CD4-positive, alpha-beta T cell (primary cell): Measurements from ENCODE around the gene PXK. TPM values are rescaled to one million over a fixed set of nuclear protein-coding genes. Genes with fewer than 3 reads are reported as not detected.

ENCODE experiments used
- ATAC-seq: fragments of 200-7000 bp; cut with Tn5 transposase; one replicate; pipeline ENCODE4 v1.10.0; 2022; ENCODE audit warnings: mild to moderate bottlenecking; ENCODE audit not compliant: poor library complexity
- CTCF ChIA-PET: fragments of 350-600 bp; sonication (Branson Sonifier 250); formaldehyde crosslinking; loops from one replicate; lab custom pipeline; 2021; ENCODE audit warnings: antibody characterized with exemption, inconsistent platforms; lab: Charles Lee
- POLR2A ChIA-PET: fragments of 350-600 bp; sonication (Branson Sonifier 250); formaldehyde crosslinking; loops from one replicate; lab custom pipeline; 2021; ENCODE audit warnings: antibody characterized with exemption, inconsistent platforms; lab: Charles Lee
- DNase-seq, 14 experiments: peaks; one replicate each; pipeline ENCODE4 v3.0.0-alpha.2; 2013 to 2020; ENCODE audit warnings: mixed read lengths in 2 of 14
- H3K27ac ChIP-seq, 2 donors: one replicate each; pipeline versions ENCODE4 v1.5.1 to v1.7.0; 2013; ENCODE audit warnings: low read length in 2 of 2, low read depth in 1 of 2, mild to moderate bottlenecking in 1 of 2
- H3K27me3 ChIP-seq, 2 experiments: 1 replicate in 1 of 2; 2 replicates in 1 of 2; pipeline versions ENCODE4 v1.6.1 to v1.7.0; 2013; ENCODE audit warnings: low read length in 2 of 2, control low read depth in 1 of 2, mild to moderate bottlenecking in 1 of 2, moderate library complexity in 1 of 2; ENCODE audit not compliant: insufficient read depth in 2 of 2, control insufficient read depth in 1 of 2
- H3K36me3 ChIP-seq: one replicate; pipeline ENCODE4 v1.6.1; 2013; ENCODE audit warnings: low read length, control low read depth; ENCODE audit not compliant: insufficient read depth
- H3K4me1 ChIP-seq: one replicate; pipeline ENCODE4 v1.6.1; 2013; ENCODE audit warnings: low read length, control low read depth; ENCODE audit not compliant: insufficient read depth
- H3K4me3 ChIP-seq: one replicate; pipeline ENCODE4 v1.5.1; 2013; ENCODE audit warnings: mild to moderate bottlenecking, low read length, moderate library complexity
- H3K9me3 ChIP-seq, 2 experiments: 1 replicate in 1 of 2; 2 replicates in 1 of 2; pipeline versions ENCODE4 v1.6.1 to v1.7.0; 2013; ENCODE audit warnings: low read length in 2 of 2, mild to moderate bottlenecking in 2 of 2, control low read depth in 1 of 2, moderate library complexity in 1 of 2; ENCODE audit not compliant: control insufficient read depth in 1 of 2, insufficient read depth in 1 of 2
- H3K27ac Mint-ChIP-seq: one replicate; pipeline ENCODE4 v1.8.0; 2020; ENCODE audit warnings: mixed read lengths
- H3K27me3 Mint-ChIP-seq: one replicate; pipeline ENCODE4 v1.8.0; 2021; ENCODE audit warnings: mixed read lengths
- H3K36me3 Mint-ChIP-seq: one replicate; pipeline ENCODE4 v1.8.0; 2021; ENCODE audit warnings: low read depth, mixed read lengths
- H3K4me1 Mint-ChIP-seq: one replicate; pipeline ENCODE4 v1.8.0; 2021; ENCODE audit warnings: low read depth, mixed read lengths
- H3K4me3 Mint-ChIP-seq: one replicate; pipeline ENCODE4 v1.8.0; 2020; ENCODE audit warnings: mild to moderate bottlenecking, mixed read lengths
- H3K9me3 Mint-ChIP-seq: one replicate; pipeline ENCODE4 v1.8.0; 2020; ENCODE audit warnings: mixed read lengths
- CTCF ChIP-seq: fragments of 200-600 bp; IDR thresholded peaks from one replicate; pipeline ENCODE4 v1.8.0; 2022; ENCODE audit warnings: antibody characterized with exemption, mild to moderate bottlenecking
- intact Hi-C, 2 experiments: fragments of 100-400 bp; cut with DNase I in 1 of 2; cut with micrococcal nuclease in 1 of 2; formaldehyde crosslinking; loops; one replicate each; pipeline versions ENCODE4 v1.15.1 to v1.9.0; 2023 to 2025; cut with DNase I, micrococcal nuclease
- total RNA-seq, 174 experiments: library from RNA in 2 of 174; stranded (reverse) in 2 of 174; gene quantifications; one replicate each; pipeline ENCODE4 v1.2.3 and lab custom pipeline; 2021 to 2026

PXK gene
- total RNA-seq, 2 experiments from 2014 or later: 12.5 to 14.8 TPM

GRCh38 chr3:58417075-58417474, 84.4 kb downstream of the PXK start:
- Histone ChIP-seq H3K4me3 (no peak overlapping the region), H3K27me3 (no peaks in the 10 kb centered on the region), H3K36me3 (peaks cover 7% of the 10 kb centered on the region), H3K4me1 (no peaks in the 10 kb centered on the region), H3K27ac (no peak overlapping the region), H3K9me3 (no peaks in the 10 kb centered on the region)
- ChIA-PET POLR2A (interaction anchor here (1.1 kb wide), 1 partner anchor 17 kb away, joined by 3 read pairs; the partner anchor contains the start of gene PDHB), CTCF (no interaction called here)
- Mint-ChIP-seq H3K36me3 (peaks cover 22% of the 10 kb centered on the region), H3K27me3 (no peaks in the 10 kb centered on the region), H3K4me3 (no peak overlapping the region), H3K9me3 (no peaks in the 10 kb centered on the region), H3K4me1 (no peaks in the 10 kb centered on the region), H3K27ac (no peak overlapping the region)
- TF ChIP-seq CTCF: no peak
- no peak for ATAC-seq
- no peak for DNase-seq
- intact Hi-C loops: loop anchor here in 1 of 2 experiments (2.0 kb wide), 1 partner anchor 118 kb away; no protein-coding TSS in a partner anchor

GRCh38 chr3:58418227-58418626, 85.5 kb downstream of the PXK start:
- ChIA-PET POLR2A (interaction anchor here (1.4 kb wide), 1 partner anchor 15 kb away, joined by 3 read pairs; the partner anchor contains the start of gene PDHB), CTCF (no interaction called here)
- Histone ChIP-seq H3K4me1 (no peaks in the 10 kb centered on the region), H3K9me3 (no peaks in the 10 kb centered on the region), H3K36me3 (peaks cover 17% of the 10 kb centered on the region), H3K27me3 (no peaks in the 10 kb centered on the region), H3K4me3 (no peak overlapping the region), H3K27ac (no peak overlapping the region)
- Mint-ChIP-seq H3K36me3 (peaks cover 33% of the 10 kb centered on the region), H3K27me3 (no peaks in the 10 kb centered on the region), H3K9me3 (no peaks in the 10 kb centered on the region), H3K4me3 (no peak overlapping the region), H3K4me1 (no peaks in the 10 kb centered on the region), H3K27ac (no peak overlapping the region)
- intact Hi-C loops: no loop called here
- no peak for TF ChIP-seq CTCF
- ATAC-seq (no peak), DNase-seq (no peak)

- no peak for TF ChIP-seq CTCF
- no peak for ATAC-seq
- Mint-ChIP-seq H3K4me3 (no peak overlapping the region), H3K4me1 (no peaks in the 10 kb centered on the region), H3K36me3 (peaks cover 49% of the 10 kb centered on the region), H3K27ac (peak overlapping the region; percentile 38), H3K27me3 (no peaks in the 10 kb centered on the region), H3K9me3 (no peaks in the 10 kb centered on the region)
- H3K27me3 ChIP-seq: no peaks in the 10 kb centered on the region
- H3K9me3 ChIP-seq: no peaks in the 10 kb centered on the region
- intact Hi-C loops: loop anchor here in 1 of 2 experiments (10.0 kb wide), 1 partner anchor 415 kb away; the partner anchor contains the start of gene FLNB
- ChIA-PET POLR2A (interaction anchor here (0.6 to 1.0 kb wide), 2 partner anchors 27 to 33 kb away, joined by 3 read pairs; no protein-coding TSS in a partner anchor), CTCF (no interaction called here)
- no peak for DNase-seq
- H3K4me3 ChIP-seq: no peak overlapping the region
- no peak overlapping the region for H3K27ac ChIP-seq
- H3K36me3 ChIP-seq: peaks cover 33% of the 10 kb centered on the region
- no peaks in the 10 kb centered on the region for H3K4me1 ChIP-seq
Measured at GRCh38 chr3:58419780-58420507, 87.3 kb downstream of the PXK start.
